ENCODE results near the gene CCDC134. TPM values are rescaled to one million over a fixed set of nuclear protein-coding genes. Genes with fewer than 3 reads are reported as not detected.

The CCDC134 gene
- total and polyA plus RNA-seq, 9 of the 15 experiments (the other 6 are each of a cell fraction or from before 2014, with no cell fraction given) = 0.56 to 11.9 (median 5.3) TPM

DNA sequence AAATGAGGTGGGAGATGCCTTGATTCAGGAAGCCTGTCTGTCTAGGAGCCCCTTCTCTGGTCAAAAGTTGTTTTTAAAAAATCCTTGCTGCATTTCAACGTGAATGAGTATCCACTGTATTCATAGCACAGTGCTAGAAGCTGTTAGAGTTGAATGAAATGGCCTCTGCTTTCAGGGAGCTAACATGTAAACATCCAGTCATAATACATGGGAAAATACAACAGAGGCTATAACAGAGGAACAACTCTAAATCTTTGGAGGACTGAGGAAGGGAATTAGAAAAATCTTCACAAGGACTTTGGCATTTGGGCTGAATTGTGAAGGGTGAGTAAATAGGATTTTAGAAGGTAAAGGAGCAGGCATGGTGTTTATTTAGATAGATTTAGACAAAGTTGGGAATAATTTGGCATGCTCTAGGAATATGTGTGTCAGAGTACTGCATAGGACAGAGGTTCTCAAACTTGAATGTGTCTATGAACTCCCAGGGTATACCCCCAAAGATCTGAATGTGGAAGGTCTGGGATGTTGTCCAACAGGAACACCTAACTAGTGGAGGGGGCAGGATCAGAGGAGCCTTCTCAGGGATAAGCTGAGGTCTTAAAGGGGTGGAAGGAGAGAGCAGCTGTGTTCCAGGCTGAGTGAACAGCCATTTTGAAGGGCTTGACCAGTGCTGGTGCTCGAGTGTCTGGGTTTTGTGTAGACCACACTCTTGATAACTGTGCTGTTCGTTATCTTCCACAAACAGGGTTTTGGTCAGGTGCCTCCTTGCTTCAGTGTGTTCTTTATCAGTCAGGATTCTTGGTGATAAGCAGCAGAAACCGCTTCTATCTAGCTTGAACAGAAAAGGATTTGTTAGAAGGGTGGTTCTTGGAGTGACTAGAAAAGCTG is 45.1 kb downstream of the CCDC134 start (continued):
- TF ChIP-seq, protein P1, sequence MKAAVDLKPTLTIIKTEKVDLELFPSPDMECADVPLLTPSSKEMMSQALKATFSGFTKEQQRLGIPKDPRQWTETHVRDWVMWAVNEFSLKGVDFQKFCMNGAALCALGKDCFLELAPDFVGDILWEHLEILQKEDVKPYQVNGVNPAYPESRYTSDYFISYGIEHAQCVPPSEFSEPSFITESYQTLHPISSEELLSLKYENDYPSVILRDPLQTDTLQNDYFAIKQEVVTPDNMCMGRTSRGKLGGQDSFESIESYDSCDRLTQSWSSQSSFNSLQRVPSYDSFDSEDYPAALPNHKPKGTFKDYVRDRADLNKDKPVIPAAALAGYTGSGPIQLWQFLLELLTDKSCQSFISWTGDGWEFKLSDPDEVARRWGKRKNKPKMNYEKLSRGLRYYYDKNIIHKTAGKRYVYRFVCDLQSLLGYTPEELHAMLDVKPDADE (conservative IDR thresholded peaks at IDR 0.05; ENCODE audit: control insufficient read depth, low read depth, low read length) = no peak
- TF ChIP-seq, protein P2, sequence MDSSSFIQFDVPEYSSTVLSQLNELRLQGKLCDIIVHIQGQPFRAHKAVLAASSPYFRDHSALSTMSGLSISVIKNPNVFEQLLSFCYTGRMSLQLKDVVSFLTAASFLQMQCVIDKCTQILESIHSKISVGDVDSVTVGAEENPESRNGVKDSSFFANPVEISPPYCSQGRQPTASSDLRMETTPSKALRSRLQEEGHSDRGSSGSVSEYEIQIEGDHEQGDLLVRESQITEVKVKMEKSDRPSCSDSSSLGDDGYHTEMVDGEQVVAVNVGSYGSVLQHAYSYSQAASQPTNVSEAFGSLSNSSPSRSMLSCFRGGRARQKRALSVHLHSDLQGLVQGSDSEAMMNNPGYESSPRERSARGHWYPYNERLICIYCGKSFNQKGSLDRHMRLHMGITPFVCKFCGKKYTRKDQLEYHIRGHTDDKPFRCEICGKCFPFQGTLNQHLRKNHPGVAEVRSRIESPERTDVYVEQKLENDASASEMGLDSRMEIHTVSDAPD (CRISPR knock-in tag; IDR thresholded peaks at IDR 0.05) = no peak
- TF ChIP-seq, protein P3, sequence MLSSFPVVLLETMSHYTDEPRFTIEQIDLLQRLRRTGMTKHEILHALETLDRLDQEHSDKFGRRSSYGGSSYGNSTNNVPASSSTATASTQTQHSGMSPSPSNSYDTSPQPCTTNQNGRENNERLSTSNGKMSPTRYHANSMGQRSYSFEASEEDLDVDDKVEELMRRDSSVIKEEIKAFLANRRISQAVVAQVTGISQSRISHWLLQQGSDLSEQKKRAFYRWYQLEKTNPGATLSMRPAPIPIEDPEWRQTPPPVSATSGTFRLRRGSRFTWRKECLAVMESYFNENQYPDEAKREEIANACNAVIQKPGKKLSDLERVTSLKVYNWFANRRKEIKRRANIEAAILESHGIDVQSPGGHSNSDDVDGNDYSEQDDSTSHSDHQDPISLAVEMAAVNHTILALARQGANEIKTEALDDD (IDR thresholded peaks at IDR 0.05) = peak; percentile 82
- TF ChIP-seq MCM3 (IDR thresholded peaks at IDR 0.05) (no peak), POLR2AphosphoS2 (IDR thresholded peaks at IDR 0.05; ENCODE audit: low read length) (no peak), ZNF3 (CRISPR knock-in tag; IDR thresholded peaks at IDR 0.05) (no peak), CBX2 (IDR thresholded peaks at IDR 0.05; ENCODE audit: insufficient read depth, low read length, poor library complexity, severe bottlenecking) (no peak), SMARCA4 (IDR thresholded peaks at IDR 0.05) (peak; percentile 97), FOXJ2 (tag; IDR thresholded peaks at IDR 0.05) (peak; percentile 67), ZNF445 (CRISPR knock-in tag; IDR thresholded peaks at IDR 0.05; ENCODE audit: low read depth) (no peak), PHB (CRISPR knock-in tag; IDR thresholded peaks at IDR 0.05) (no peak), MECOM (CRISPR knock-in tag; IDR thresholded peaks at IDR 0.05) (no peak), ZNF384 (IDR thresholded peaks at IDR 0.05; ENCODE audit: low read depth, low read length) (no peak), ZNF76 (CRISPR knock-in tag; IDR thresholded peaks at IDR 0.05; ENCODE audit: borderline replicate concordance) (no peak), MYC (IDR thresholded peaks at IDR 0.05; ENCODE audit: low read depth, low read length) (peak; percentile 59), MYC (CRISPR knock-in tag; IDR thresholded peaks at IDR 0.05; ENCODE audit: borderline replicate concordance, low read depth) (no peak), GTF2A2 (tag; IDR thresholded peaks at IDR 0.05) (no peak), ZNF263 (CRISPR knock-in tag; IDR thresholded peaks at IDR 0.05; ENCODE audit: borderline replicate concordance) (no peak), CSDE1 (IDR thresholded peaks at IDR 0.05) (no peak), PML (IDR thresholded peaks at IDR 0.05; ENCODE audit: low read length) (peak; percentile 95)
- TF ChIP-seq, protein P4, sequence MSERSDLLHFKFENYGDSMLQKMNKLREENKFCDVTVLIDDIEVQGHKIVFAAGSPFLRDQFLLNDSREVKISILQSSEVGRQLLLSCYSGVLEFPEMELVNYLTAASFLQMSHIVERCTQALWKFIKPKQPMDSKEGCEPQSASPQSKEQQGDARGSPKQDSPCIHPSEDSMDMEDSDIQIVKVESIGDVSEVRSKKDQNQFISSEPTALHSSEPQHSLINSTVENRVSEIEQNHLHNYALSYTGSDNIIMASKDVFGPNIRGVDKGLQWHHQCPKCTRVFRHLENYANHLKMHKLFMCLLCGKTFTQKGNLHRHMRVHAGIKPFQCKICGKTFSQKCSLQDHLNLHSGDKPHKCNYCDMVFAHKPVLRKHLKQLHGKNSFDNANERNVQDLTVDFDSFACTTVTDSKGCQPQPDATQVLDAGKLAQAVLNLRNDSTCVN (CRISPR knock-in tag; IDR thresholded peaks at IDR 0.05) = no peak
- TF ChIP-seq, protein P5, sequence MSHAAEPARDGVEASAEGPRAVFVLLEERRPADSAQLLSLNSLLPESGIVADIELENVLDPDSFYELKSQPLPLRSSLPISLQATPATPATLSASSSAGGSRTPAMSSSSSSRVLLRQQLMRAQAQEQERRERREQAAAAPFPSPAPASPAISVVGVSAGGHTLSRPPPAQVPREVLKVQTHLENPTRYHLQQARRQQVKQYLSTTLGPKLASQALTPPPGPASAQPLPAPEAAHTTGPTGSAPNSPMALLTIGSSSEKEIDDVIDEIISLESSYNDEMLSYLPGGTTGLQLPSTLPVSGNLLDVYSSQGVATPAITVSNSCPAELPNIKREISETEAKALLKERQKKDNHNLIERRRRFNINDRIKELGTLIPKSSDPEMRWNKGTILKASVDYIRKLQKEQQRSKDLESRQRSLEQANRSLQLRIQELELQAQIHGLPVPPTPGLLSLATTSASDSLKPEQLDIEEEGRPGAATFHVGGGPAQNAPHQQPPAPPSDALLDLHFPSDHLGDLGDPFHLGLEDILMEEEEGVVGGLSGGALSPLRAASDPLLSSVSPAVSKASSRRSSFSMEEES (CRISPR knock-in tag; IDR thresholded peaks at IDR 0.05) = peak; percentile 30; the same call in 1 of the 2 replicates

All from K562 (cell line).